Mesenteric fat pad (tissue), 1 donor: ENCODE results near the gene KLHL41. TPM values are rescaled to one million over a fixed set of nuclear protein-coding genes. Genes with fewer than 3 reads are reported as not detected.
"Not testable (repeated sequence)": the region's sequence is repeated elsewhere in the genome, so short reads cannot be mapped to it uniquely, and the experiment has no call there.

Experiments
- DNase-seq: peaks from one replicate; pipeline ENCODE4 v3.0.0-alpha.2; 2020; ENCODE audit warnings: low spot score
- total RNA-seq: library from RNA; stranded (reverse); fragmentation: NEBNext Ultra II Directional; extraction: Animal tissue kit (Norgen Biotek cat#: 25700); gene quantifications from one replicate; pipeline ENCODE4 v1.2.1, GENCODE V29; 2021
- donor health status: DM: yes; HTN: yes; CAD: no.

Gene KLHL41
- total RNA-seq, 1 donor from 2014 or later = 0.55 TPM

DNA sequence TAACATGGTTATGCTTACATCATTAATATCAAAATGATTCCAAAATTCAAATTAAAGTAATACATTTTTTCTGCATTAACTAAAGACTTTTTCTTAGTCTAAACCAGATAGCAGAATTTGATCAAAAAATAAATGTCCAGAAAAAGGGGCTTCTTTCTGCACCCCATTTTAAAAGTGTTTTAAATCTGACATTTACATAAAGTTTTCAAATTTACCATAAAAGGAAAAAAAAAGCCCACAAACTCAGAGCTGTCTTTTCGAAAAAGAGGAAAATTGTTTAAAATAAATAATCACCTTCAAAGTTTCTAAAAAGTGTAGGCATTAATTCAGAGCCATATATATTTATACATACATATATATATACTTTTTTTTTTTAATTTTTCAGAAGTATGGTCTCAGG is 62.7 kb downstream of the KLHL41 start:
- no peak for DNase-seq

DNA sequence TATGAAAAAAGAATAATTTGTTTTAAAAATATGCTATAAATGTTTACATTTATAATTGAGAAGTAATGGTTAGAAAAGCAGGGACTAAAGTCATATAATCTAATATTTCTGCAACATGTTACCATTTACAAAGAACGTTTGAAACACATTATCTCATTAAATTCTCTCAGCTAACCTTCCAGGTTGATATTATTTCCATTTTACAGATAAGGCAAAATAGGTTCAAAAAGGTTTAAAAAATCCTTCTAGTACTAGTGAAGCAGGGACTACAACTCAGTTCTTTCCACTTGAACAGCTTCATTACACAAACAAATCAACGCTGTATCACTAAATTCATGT is 63.3 kb downstream of the KLHL41 start:
- no peak for DNase-seq

- peak; percentile 95 for DNase-seq
Observed at GRCh38 chr2:169573160-169573973, 63.9 kb downstream of the KLHL41 start, which contains the start of gene FASTKD1. Gene FASTKD1, minus strand, starts transcription at chr2:169573865. Its CDS starts 1,836 bp downstream, at chr2:169572029.

DNA sequence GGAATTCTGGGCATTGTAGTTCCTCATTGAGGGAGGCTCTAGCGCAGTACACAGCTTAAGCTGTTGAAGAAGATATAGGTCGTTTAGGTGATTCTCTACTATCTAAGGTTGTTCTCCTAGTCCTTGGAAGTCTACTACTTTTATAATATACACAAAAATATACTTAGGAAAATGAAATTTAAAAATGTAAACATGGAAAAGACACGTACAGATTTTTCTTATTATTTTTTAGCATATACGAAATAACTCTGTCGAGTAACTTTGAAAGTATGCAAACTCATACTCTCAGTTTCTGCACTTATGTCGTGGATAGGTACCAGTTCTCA is 64.4 kb downstream of the KLHL41 start:
- DNase-seq = no peak

DNA sequence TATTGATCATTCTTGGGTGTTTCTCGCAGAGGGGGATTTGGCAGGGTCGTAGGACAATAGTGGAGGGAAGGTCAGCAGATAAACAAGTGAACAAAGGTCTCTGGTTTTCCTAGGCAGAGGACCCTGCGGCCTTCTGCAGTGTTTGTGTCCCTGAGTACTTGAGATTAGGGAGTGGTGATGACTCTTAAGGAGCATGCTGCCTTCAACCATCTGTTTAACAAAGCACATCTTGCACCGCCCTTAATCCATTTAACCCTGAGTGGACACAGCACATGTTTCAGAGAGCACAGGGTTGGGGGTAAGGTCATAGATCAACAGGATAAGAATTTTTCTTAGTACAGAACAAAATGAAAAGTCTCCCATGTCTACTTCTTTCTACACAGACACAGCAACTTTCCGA is 65.0 kb downstream of the KLHL41 start:
- DNase-seq = not testable (repeated sequence)

DNA sequence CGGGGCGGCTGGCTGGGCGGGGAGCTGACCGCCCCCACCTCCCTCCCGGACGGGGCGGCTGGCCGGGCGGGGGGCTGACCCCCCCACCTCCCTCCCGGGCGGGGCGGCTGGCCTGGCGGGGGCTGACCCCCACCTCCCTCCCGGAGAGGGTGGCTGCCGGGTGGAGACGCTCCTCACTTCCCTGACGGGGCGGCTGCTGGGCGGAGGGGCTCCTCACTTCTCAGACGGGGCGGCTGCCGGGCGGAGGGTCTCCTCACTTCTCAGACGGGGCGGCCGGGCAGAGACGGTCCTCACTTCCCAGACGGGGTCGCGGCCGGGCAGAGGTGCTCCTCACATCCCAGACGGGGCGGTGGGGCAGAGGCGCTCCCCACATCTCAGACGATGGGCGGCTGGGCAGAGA is 65.8 kb downstream of the KLHL41 start:
- DNase-seq = not testable (repeated sequence)

Other genes starting within 250 kb of the KLHL41 start
- not detected for gene LRP2, start 147.2 kb upstream of the KLHL41 start, total RNA-seq
- 10.3 TPM for gene BBS5, start 30.2 kb upstream of the KLHL41 start, total RNA-seq
- gene FASTKD1, start 64.2 kb downstream of the KLHL41 start, total RNA-seq = 17.5 TPM
- gene PPIG, start 74.6 kb downstream of the KLHL41 start, total RNA-seq = 44.1 TPM
- not detected for gene CFAP210, start 184.7 kb downstream of the KLHL41 start, total RNA-seq
- 9.9 TPM for gene PHOSPHO2, start 184.8 kb downstream of the KLHL41 start, total RNA-seq
- 3.1 TPM for gene KLHL23, start 224.1 kb downstream of the KLHL41 start, total RNA-seq